ENCODE results near the gene PHF20. TPM values are rescaled to one million over a fixed set of nuclear protein-coding genes. Genes with fewer than 3 reads are reported as not detected.

PHF20 gene
- total and polyA plus RNA-seq, 2 of the 13 experiments (the other 11 are each of a cell fraction or from before 2014, with no cell fraction given): 22.8 to 34.1 TPM

- no peak for TF ChIP-seq ZNF878 (CRISPR knock-in tag; IDR thresholded peaks at IDR 0.05)
These were observed 137.4 kb downstream of the PHF20 start (continued) for GRCh38 chr20:35909176-35909575.

GRCh38 chr20:35909796-35910195, 138.0 kb downstream of the PHF20 start:
- intact Hi-C loops (cut with micrococcal nuclease; ENCODE audit: unreplicated experiment) (no loop called here), in situ Hi-C loops (cut with HindIII; ENCODE audit: extremely low pct_ligation_motif_present, low pct_unique_long_range_greater_than_20kb) (no loop called here)
- FAIRE-seq (no peak), DNase-seq (ENCODE audit: low spot score) (no peak), ATAC-seq (no peak)
- Histone ChIP-seq H3K9ac (ENCODE audit: insufficient read depth, low read depth, low read length) (no peak overlapping the region), H3K27ac (ENCODE audit: extremely low read length, insufficient read depth, low read length) (no peak overlapping the region), H3K36me3 (replicated peaks in 1 of 2; ENCODE audit: control insufficient read depth in 1 of 2, insufficient read depth in 2 of 2, low read length in 2 of 2) (peaks cover 18 to 28% of the 10 kb centered on the region in 2 experiments), H3K79me2 (ENCODE audit: insufficient read depth, low read length) (no peaks in the 10 kb centered on the region), H3K4me3 (replicated peaks in 1 of 3; ENCODE audit: insufficient read depth in 1 of 3, low read depth in 2 of 3, low read length in 3 of 3) (no peak overlapping the region), H3K4me2 (ENCODE audit: low read depth, low read length) (no peak overlapping the region), H3K9me3 (ENCODE audit: low read length) (no peaks in the 10 kb centered on the region), H2AFZ (ENCODE audit: low read length) (no peak overlapping the region), H3K27me3 (ENCODE audit: control insufficient read depth in 1 of 2, insufficient read depth in 2 of 2, low read length in 2 of 2) (no peaks in the 10 kb centered on the region), H4K20me1 (ENCODE audit: insufficient read depth, low read length) (no peaks in the 10 kb centered on the region), H3K4me1 (ENCODE audit: insufficient read depth, low read length) (no peaks in the 10 kb centered on the region)
- BruUV-seq (replicated peaks): no TSS peak
- ChIA-PET POLR2A (no interaction called here), CTCF (ENCODE audit: low intra/inter-chr PET ratio, low total read pairs) (no interaction called here)
- TF ChIP-seq FOXJ3 (CRISPR knock-in tag; IDR thresholded peaks at IDR 0.05; ENCODE audit: borderline replicate concordance) (no peak), ZNF205 (CRISPR knock-in tag; IDR thresholded peaks at IDR 0.05) (no peak), NCOA2 (CRISPR knock-in tag; IDR thresholded peaks at IDR 0.05) (no peak), NR0B2 (CRISPR knock-in tag; IDR thresholded peaks at IDR 0.05) (no peak), ZNF567 (CRISPR knock-in tag; IDR thresholded peaks at IDR 0.05; ENCODE audit: borderline replicate concordance) (no peak), ZBTB26 (CRISPR knock-in tag; IDR thresholded peaks at IDR 0.05; ENCODE audit: borderline replicate concordance) (no peak), ZFP82 (CRISPR knock-in tag; IDR thresholded peaks at IDR 0.05; ENCODE audit: borderline replicate concordance) (no peak), KMT2B (CRISPR knock-in tag; IDR thresholded peaks at IDR 0.05) (no peak), HNF1B (CRISPR knock-in tag; IDR thresholded peaks at IDR 0.05) (no peak), ZFX (CRISPR knock-in tag; IDR thresholded peaks at IDR 0.05; ENCODE audit: low read depth) (no peak), DBP (CRISPR knock-in tag; IDR thresholded peaks at IDR 0.05; ENCODE audit: not compliant biosample characterization) (no peak)
- WGBS (ENCODE audit: low lambda C conversion rate): 93% methylated on average over 1 of the region's 1 CpG
